T-helper 2 cell treated with Interferon-gamma antibody and Interleukin-4, amounts not matched to agents 100 ng/mL and 5 ng/mL, for 36 hours (primary cell): ENCODE results near the gene DEPDC7. TPM values are rescaled to one million over a fixed set of nuclear protein-coding genes. Genes with fewer than 3 reads are reported as not detected.
"Not testable (repeated sequence)": the region's sequence is repeated elsewhere in the genome, so short reads cannot be mapped to it uniquely, and the experiment has no call there.

ENCODE experiments used
- intact Hi-C: fragments of 100-400 bp; cut with micrococcal nuclease; formaldehyde crosslinking; loops from one replicate; pipeline ENCODE4 v1.15.1; 2023
- total RNA-seq: library from RNA; stranded (reverse); gene quantifications from 2 replicates; pipeline ENCODE4 v1.2.3, GENCODE V29; 2022

The DEPDC7 gene
- total RNA-seq: 0.68 and 1.2 TPM in 2 replicates

- intact Hi-C loops: loop anchor here (1.0 to 10.0 kb wide), 4 partner anchors 23 to 924 kb away; partner anchors contain the start of genes HIPK3, RCN1 and TCP11L1
Observed at GRCh38 chr11:33015621-33016551, at the start of gene DEPDC7. Gene DEPDC7 (plus strand): TSS chr11:33015878. CDS start chr11:33015956, 78 bp downstream.

DNA sequence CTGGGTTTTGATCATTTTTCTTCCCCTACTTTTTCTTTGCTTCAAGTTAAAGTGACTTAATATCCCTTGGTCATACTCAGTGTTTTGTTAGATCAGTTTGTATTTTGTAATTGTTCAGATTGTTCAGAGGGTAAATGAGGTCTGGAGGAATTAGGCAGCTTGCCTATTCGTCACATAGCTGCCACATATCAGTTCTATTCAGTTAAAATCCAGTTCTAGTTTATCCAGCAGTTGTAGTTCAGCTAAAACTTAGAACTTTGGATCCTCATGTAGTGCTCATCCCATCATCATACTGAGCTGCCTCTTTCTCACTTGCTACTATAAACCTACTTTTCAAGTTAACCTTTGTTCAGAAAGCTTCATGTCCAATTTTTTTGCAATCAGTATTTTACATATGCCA, 47.1 kb upstream of the DEPDC7 start:
- intact Hi-C loops: no loop called here

- intact Hi-C loops: not testable (repeated sequence)
Observed at GRCh38 chr11:32972233-32972632, 43.4 kb upstream of the DEPDC7 start.

GRCh38 chr11:32972781-32973180, 42.9 kb upstream of the DEPDC7 start:
- intact Hi-C loops: no loop called here

DNA sequence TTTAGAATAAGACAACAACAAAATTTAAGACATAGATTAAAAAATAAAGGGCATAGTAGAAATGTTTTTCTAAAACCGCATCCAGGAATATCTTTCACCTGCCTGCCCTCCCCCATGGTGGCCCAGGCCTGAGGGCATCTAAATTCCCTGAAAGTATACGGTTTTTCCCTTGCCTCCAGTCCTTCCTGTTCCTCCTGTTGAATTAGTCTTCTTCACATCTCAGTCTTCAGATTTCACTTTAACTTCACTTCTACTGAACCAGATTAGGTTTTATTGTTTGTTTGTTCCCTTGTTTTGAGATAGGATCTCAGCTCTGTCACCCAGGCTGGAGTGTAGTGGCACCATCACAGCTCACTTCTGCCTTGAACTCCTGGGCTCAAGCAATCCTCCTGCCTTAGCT, 33.1 kb upstream of the DEPDC7 start:
- intact Hi-C loops: no loop called here

DNA sequence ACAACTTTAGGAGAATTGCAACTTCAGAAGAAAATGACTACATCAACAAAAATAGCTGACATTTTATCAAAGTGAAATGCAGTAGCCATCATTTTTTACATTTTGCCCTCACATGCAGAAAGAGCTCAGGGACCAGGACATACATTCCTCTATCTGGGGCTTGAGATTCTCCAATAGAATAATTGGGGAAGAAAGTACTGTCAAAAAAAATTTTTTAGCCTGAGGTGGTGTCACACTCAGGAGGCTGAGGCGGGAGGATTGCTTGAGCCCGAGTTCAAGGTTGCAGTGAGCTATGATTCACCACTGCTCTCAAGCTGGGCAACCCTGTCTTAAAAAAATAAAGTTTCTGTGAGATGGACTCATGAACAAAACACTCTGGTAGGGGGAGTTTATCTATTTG, 32.2 kb upstream of the DEPDC7 start:
- intact Hi-C loops: no loop called here

DNA sequence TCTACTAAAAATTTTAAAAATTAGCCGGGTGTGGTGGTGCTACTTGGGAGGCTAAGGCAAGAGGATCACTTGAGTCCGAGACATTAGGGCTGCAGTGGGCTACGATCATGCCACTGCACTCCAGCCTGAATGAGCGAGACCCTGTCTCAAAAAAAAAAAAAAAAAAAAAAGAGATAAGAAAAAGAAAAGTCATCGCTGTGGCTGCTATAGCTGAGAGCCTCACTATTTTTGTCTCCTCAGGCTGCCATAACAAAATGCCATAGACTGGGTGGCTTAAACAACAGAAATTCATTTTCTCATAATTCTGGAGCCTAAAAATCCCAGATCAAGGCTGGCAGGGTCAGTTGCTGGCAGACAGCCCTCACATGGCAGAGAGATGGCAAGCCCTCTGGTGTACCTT, 30.1 kb upstream of the DEPDC7 start:
- intact Hi-C loops: no loop called here

DNA sequence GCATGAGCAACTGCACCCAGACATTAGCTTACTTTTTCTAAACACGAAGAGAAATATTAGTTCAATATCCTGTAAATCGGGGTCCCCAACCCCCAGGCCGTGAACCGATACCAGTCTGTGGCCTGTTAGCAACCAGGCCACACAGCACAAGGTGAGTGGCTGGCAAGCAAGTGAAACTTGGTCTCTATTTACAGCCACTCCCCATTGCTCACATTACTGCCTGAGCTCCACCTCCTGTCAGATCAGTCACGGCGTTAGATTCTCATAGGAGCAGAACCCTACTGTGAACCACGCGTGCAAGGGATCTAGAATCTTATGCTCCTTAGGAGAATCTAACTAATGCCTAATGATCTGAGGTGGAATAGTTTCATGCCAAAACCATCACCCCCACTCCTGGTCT, 27.8 kb upstream of the DEPDC7 start:
- intact Hi-C loops: no loop called here

- intact Hi-C loops: no loop called here
Observed at GRCh38 chr11:32990481-32990880, 25.2 kb upstream of the DEPDC7 start.

DNA sequence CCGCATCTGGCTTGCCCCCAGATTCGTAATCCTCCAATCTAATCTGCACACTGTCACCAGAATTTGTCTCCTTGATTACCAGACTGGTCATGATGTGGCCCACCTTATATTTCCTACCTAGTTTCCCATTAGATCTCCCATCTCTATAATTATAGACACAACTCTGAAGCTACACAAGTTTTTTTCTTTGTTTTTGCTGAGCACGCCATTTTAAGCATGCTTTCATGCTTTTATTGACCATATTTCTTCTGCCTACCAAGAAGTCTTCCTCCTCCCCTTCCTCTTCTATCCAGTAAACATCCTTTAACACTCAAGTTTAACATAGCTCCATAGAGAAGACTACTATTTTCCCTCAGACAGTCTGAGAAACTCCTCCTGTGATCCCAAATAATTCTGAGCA, 24.3 kb upstream of the DEPDC7 start:
- intact Hi-C loops: no loop called here

DNA sequence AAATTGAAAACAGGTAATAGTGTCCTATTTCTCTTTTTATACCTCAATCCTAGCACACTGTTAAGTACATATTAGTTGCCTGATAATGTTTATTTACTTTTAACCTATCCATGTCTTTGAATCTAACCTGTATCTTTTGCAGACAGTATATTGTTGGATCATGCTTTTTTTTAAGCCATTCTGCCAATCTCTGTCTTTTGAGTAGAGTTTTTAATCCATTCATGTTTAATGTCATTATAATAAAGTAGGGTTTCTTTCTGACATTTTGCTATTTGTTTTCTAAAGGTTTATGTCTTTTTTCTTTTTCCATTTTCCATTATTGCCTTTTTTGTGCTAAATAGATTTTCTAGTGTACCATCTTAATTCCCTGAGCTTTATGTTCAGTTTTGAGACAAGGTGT, 23.8 kb upstream of the DEPDC7 start:
- intact Hi-C loops: no loop called here

GRCh38 chr11:33000181-33000580, 15.5 kb upstream of the DEPDC7 start:
- intact Hi-C loops: no loop called here

DNA sequence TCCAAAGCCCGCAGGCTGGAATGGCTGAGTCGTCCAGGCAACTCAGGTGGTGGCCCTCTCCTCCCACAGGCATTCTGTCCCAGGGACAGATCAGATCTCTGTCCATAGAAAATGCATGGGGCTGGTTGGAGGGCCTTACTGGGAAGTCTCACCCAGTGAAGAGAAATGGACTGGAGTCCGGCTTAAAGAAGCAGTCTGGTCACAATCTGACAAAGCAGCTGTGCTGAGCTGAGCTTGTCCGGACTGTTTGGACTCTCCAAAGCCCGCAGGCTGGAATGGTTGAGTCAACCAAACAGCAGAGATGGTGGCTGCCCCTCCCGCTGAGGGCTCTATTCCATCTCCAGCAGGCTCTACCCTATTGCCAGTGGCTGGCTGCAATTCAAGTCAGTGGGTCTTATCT, 14.4 kb upstream of the DEPDC7 start:
- intact Hi-C loops: no loop called here

- intact Hi-C loops: no loop called here
Observed at GRCh38 chr11:33001751-33002542, 13.7 kb upstream of the DEPDC7 start.

DNA sequence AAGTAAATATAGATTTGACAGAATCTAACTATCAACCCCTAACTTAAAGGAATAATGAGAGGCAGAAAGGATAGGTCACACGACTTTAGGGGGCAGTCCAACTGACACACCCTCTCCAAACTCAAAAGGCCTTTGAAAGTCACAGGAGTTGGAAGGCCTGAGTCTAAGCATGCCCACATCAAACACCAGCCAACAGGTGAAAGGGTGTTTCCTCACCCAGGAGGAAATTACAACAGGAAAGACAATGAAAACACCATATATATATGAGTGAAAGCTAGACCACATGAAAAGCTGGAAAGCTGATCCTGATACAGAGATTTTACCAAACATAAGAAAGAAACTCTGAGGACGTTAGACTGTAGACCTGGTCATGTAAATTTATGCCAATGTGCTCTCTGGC, 10.5 kb upstream of the DEPDC7 start:
- intact Hi-C loops: no loop called here

GRCh38 chr11:33006010-33006409, 9.7 kb upstream of the DEPDC7 start:
- intact Hi-C loops: no loop called here

- intact Hi-C loops: loop anchor here (5.0 to 10.0 kb wide), 2 partner anchors 51 to 149 kb away; partner anchors contain the start of gene CSTF3
Observed at GRCh38 chr11:33013755-33014154, 1.9 kb upstream of the DEPDC7 start.

- intact Hi-C loops: loop anchor here (5.0 to 10.0 kb wide), 3 partner anchors 48 to 924 kb away; partner anchors contain the start of genes HIPK3 and RCN1
Observed at GRCh38 chr11:33016654-33017053, 976 bp downstream of the DEPDC7 start.

GRCh38 chr11:33017478-33017877, 1.8 kb downstream of the DEPDC7 start:
- intact Hi-C loops: loop anchor here (5.0 to 10.0 kb wide), 3 partner anchors 47 to 925 kb away; partner anchors contain the start of genes HIPK3 and RCN1

DNA sequence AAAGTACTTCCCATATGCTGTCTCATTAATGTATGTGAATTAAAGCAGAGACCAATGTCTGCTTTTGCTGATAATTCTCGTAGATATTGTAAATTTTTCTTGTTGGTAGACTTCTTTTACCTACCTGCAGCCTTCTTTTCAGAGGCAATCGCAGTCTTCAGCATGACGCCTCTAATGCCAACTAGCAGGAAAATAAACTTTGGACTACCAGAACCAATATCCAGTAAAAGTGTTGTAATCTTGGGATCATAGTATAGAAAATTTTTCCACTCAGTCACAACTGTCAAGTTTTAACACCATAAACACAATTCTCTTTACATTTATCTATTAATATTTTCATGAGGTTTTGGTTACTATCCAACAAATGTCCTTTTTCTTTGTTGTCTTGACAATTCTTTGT, 2.3 kb downstream of the DEPDC7 start:
- intact Hi-C loops: loop anchor here (5.0 to 10.0 kb wide), 3 partner anchors 47 to 926 kb away; partner anchors contain the start of genes HIPK3 and RCN1

- intact Hi-C loops: loop anchor here (5.0 to 10.0 kb wide), 3 partner anchors 46 to 927 kb away; partner anchors contain the start of genes HIPK3 and RCN1
Observed at GRCh38 chr11:33018840-33019239, 3.2 kb downstream of the DEPDC7 start.

DNA sequence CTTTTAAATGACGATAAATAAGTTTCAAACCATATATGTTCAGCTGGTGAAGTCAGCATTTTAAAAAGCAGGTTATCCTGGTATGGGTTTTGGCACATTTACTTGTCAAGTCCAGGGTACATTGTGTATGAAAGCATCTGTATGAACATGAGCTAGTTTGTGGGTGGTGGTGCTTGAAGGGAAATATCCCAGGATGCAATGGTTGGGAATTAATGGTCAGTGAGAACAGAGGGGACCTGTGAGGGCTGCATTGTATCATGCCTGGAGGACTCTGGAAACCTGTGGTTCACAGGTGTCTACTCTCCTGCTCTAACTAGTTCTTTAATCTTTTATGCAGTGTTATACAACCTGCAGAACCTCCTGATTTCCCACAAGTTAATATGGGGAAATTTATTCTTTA, 5.8 kb downstream of the DEPDC7 start:
- intact Hi-C loops: no loop called here
